HEK293 (cell line): ENCODE measurements around the gene RSRC1.
A peak's percentile ranks its signal among the peaks of the same experiment; 100 is the strongest.

ENCODE experiments used
- BCL11B ChIP-seq: fragments of 450-650 bp; formaldehyde crosslinking; IDR thresholded peaks from 2 replicates; pipeline ENCODE4 v1.5.1; 2016; ENCODE audit warnings: low read depth, missing biosample characterization, missing genetic modification characterization
- BCL6B ChIP-seq: fragments of 450-650 bp; formaldehyde crosslinking; IDR thresholded peaks from 2 replicates; pipeline ENCODE4 v1.5.1; 2017; ENCODE audit warnings: missing biosample characterization, missing genetic modification characterization
- HOXA7 ChIP-seq: sonication (generic); formaldehyde crosslinking; IDR thresholded peaks from 2 replicates; pipeline ENCODE4 v1.8.1; 2022; ENCODE audit warnings: missing genetic modification reagents, borderline replicate concordance
- MYNN ChIP-seq: fragments of 450-650 bp; formaldehyde crosslinking; IDR thresholded peaks from 2 replicates; pipeline ENCODE4 v1.5.1; 2016; ENCODE audit warnings: missing biosample characterization, missing genetic modification characterization, borderline replicate concordance
- MZF1 ChIP-seq: fragments of 450-650 bp; formaldehyde crosslinking; IDR thresholded peaks from 2 replicates; pipeline ENCODE4 v1.5.1; 2017; ENCODE audit warnings: missing biosample characterization, missing genetic modification characterization, borderline replicate concordance
- PRDM4 ChIP-seq: fragments of 450-650 bp; formaldehyde crosslinking; IDR thresholded peaks from 2 replicates; pipeline ENCODE4 v1.5.1; 2017; ENCODE audit warnings: missing biosample characterization, missing genetic modification characterization
- RBAK ChIP-seq: fragments of 450-650 bp; formaldehyde crosslinking; IDR thresholded peaks from 2 replicates; pipeline ENCODE4 v1.5.1; 2016; ENCODE audit warnings: missing biosample characterization, missing genetic modification characterization
- SP7 ChIP-seq: fragments of 450-650 bp; formaldehyde crosslinking; IDR thresholded peaks from 2 replicates; pipeline ENCODE4 v1.5.1; 2016; ENCODE audit warnings: missing biosample characterization, missing genetic modification characterization
- WT1 ChIP-seq: fragments of 450-650 bp; formaldehyde crosslinking; IDR thresholded peaks from 2 replicates; pipeline ENCODE4 v1.5.1; 2016; ENCODE audit warnings: missing biosample characterization, missing genetic modification characterization
- YY1 ChIP-seq: fragments of 450-650 bp; formaldehyde crosslinking; IDR thresholded peaks from 2 replicates; pipeline ENCODE4 v1.5.1; 2018; ENCODE audit warnings: missing biosample characterization, missing genetic modification characterization
- ZBTB8A ChIP-seq: fragments of 450-650 bp; formaldehyde crosslinking; IDR thresholded peaks from 2 replicates; pipeline ENCODE4 v1.5.1; 2016; ENCODE audit warnings: missing biosample characterization, missing genetic modification characterization
- ZFP69B ChIP-seq: fragments of 450-650 bp; formaldehyde crosslinking; IDR thresholded peaks from 2 replicates; pipeline ENCODE4 v1.5.1; 2016; ENCODE audit warnings: missing biosample characterization, missing genetic modification characterization
- ZNF10 ChIP-seq: fragments of 450-650 bp; formaldehyde crosslinking; IDR thresholded peaks from 2 replicates; pipeline ENCODE4 v1.5.1; 2017; ENCODE audit warnings: missing biosample characterization, missing genetic modification characterization
- ZNF221 ChIP-seq: fragments of 450-650 bp; formaldehyde crosslinking; IDR thresholded peaks from 2 replicates; pipeline ENCODE4 v1.5.1; 2017; ENCODE audit warnings: missing biosample characterization, missing genetic modification characterization, borderline replicate concordance
- ZNF266 ChIP-seq: fragments of 450-650 bp; formaldehyde crosslinking; IDR thresholded peaks from 2 replicates; pipeline ENCODE4 v1.5.1; 2016; ENCODE audit warnings: missing biosample characterization, missing genetic modification characterization, low read depth
- ZNF311 ChIP-seq: fragments of 450-650 bp; formaldehyde crosslinking; IDR thresholded peaks from 2 replicates; pipeline ENCODE4 v1.5.1; 2017; ENCODE audit warnings: missing biosample characterization, missing genetic modification characterization, borderline replicate concordance
- ZNF362 ChIP-seq: fragments of 450-650 bp; formaldehyde crosslinking; IDR thresholded peaks from 2 replicates; pipeline ENCODE4 v1.5.1; 2016; ENCODE audit warnings: missing biosample characterization, missing genetic modification characterization
- ZNF423 ChIP-seq: fragments of 450-650 bp; formaldehyde crosslinking; IDR thresholded peaks from 2 replicates; pipeline ENCODE4 v1.5.1; 2016; ENCODE audit warnings: missing biosample characterization, missing genetic modification characterization
- ZNF514 ChIP-seq: fragments of 450-650 bp; formaldehyde crosslinking; IDR thresholded peaks from 2 replicates; pipeline ENCODE4 v1.5.1; 2016; ENCODE audit warnings: missing biosample characterization, missing genetic modification characterization
- ZNF549 ChIP-seq: fragments of 450-650 bp; IDR thresholded peaks from 2 replicates; pipeline ENCODE4 v1.5.1; 2018; ENCODE audit warnings: missing biosample characterization, missing genetic modification characterization, mild to moderate bottlenecking, inconsistent platforms, moderate library complexity
- ZNF664 ChIP-seq: fragments of 450-650 bp; formaldehyde crosslinking; IDR thresholded peaks from 2 replicates; pipeline ENCODE4 v1.5.1; 2016; ENCODE audit warnings: missing biosample characterization, missing genetic modification characterization
- ZNF747 ChIP-seq: fragments of 450-650 bp; formaldehyde crosslinking; IDR thresholded peaks from 2 replicates; pipeline ENCODE4 v1.5.1; 2016; ENCODE audit warnings: missing biosample characterization, missing genetic modification characterization
- TF ChIP-seq, protein P1 (sequence below): fragments of 450-650 bp; formaldehyde crosslinking; IDR thresholded peaks from 2 replicates; pipeline ENCODE4 v1.5.1; 2016; ENCODE audit warnings: missing biosample characterization, missing genetic modification characterization, borderline replicate concordance
- TF ChIP-seq, protein P2 (sequence below): fragments of 450-650 bp; formaldehyde crosslinking; IDR thresholded peaks from 2 replicates; pipeline ENCODE4 v1.5.1; 2017; ENCODE audit warnings: missing biosample characterization, missing genetic modification characterization

RSRC1 gene

GRCh38 chr3:158109804-158110657 is at the start of gene RSRC1 (continued):
- no peak for TF ChIP-seq PRDM4 (tag by site-specific recombination)
- TF ChIP-seq ZNF664 (tag by site-specific recombination), result peak; percentile 26; the same call in 1 of the 2 replicates
- no peak for TF ChIP-seq ZNF311 (tag by site-specific recombination)
- no peak for TF ChIP-seq MYNN
- TF ChIP-seq ZNF747 (tag by site-specific recombination), result no peak
- TF ChIP-seq, protein P1, sequence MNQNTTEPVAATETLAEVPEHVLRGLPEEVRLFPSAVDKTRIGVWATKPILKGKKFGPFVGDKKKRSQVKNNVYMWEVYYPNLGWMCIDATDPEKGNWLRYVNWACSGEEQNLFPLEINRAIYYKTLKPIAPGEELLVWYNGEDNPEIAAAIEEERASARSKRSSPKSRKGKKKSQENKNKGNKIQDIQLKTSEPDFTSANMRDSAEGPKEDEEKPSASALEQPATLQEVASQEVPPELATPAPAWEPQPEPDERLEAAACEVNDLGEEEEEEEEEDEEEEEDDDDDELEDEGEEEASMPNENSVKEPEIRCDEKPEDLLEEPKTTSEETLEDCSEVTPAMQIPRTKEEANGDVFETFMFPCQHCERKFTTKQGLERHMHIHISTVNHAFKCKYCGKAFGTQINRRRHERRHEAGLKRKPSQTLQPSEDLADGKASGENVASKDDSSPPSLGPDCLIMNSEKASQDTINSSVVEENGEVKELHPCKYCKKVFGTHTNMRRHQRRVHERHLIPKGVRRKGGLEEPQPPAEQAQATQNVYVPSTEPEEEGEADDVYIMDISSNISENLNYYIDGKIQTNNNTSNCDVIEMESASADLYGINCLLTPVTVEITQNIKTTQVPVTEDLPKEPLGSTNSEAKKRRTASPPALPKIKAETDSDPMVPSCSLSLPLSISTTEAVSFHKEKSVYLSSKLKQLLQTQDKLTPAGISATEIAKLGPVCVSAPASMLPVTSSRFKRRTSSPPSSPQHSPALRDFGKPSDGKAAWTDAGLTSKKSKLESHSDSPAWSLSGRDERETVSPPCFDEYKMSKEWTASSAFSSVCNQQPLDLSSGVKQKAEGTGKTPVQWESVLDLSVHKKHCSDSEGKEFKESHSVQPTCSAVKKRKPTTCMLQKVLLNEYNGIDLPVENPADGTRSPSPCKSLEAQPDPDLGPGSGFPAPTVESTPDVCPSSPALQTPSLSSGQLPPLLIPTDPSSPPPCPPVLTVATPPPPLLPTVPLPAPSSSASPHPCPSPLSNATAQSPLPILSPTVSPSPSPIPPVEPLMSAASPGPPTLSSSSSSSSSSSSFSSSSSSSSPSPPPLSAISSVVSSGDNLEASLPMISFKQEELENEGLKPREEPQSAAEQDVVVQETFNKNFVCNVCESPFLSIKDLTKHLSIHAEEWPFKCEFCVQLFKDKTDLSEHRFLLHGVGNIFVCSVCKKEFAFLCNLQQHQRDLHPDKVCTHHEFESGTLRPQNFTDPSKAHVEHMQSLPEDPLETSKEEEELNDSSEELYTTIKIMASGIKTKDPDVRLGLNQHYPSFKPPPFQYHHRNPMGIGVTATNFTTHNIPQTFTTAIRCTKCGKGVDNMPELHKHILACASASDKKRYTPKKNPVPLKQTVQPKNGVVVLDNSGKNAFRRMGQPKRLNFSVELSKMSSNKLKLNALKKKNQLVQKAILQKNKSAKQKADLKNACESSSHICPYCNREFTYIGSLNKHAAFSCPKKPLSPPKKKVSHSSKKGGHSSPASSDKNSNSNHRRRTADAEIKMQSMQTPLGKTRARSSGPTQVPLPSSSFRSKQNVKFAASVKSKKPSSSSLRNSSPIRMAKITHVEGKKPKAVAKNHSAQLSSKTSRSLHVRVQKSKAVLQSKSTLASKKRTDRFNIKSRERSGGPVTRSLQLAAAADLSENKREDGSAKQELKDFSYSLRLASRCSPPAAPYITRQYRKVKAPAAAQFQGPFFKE (tag by site-specific recombination), result no peak
- TF ChIP-seq ZNF10 (tag by site-specific recombination), result 0 out of 2 replicates have a peak, but pooled peaks have one; percentile 37
- no peak for TF ChIP-seq MZF1 (tag by site-specific recombination)
- TF ChIP-seq, protein P2, sequence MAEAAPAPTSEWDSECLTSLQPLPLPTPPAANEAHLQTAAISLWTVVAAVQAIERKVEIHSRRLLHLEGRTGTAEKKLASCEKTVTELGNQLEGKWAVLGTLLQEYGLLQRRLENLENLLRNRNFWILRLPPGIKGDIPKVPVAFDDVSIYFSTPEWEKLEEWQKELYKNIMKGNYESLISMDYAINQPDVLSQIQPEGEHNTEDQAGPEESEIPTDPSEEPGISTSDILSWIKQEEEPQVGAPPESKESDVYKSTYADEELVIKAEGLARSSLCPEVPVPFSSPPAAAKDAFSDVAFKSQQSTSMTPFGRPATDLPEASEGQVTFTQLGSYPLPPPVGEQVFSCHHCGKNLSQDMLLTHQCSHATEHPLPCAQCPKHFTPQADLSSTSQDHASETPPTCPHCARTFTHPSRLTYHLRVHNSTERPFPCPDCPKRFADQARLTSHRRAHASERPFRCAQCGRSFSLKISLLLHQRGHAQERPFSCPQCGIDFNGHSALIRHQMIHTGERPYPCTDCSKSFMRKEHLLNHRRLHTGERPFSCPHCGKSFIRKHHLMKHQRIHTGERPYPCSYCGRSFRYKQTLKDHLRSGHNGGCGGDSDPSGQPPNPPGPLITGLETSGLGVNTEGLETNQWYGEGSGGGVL, result no peak
- TF ChIP-seq ZNF423 (tag by site-specific recombination), result no peak
- no peak; the same call in 1 of the 2 replicates for TF ChIP-seq ZBTB8A (tag by site-specific recombination)
- no peak for TF ChIP-seq ZNF549 (tag by site-specific recombination)
- TF ChIP-seq ZNF514 (tag by site-specific recombination), result no peak
- no peak for TF ChIP-seq ZNF266 (tag by site-specific recombination)
- no peak for TF ChIP-seq ZNF362 (tag by site-specific recombination)
- peak; percentile 56; the same call in 1 of the 2 replicates for TF ChIP-seq BCL11B (tag by site-specific recombination)
- peak; percentile 76 for TF ChIP-seq SP7 (tag by site-specific recombination)
- TF ChIP-seq ZNF221 (tag by site-specific recombination), result no peak
- no peak for TF ChIP-seq ZFP69B
- TF ChIP-seq HOXA7, result no peak
- TF ChIP-seq RBAK (tag by site-specific recombination), result no peak
- TF ChIP-seq YY1 (tag by site-specific recombination), result no peak
- peak; percentile 30; the same call in 1 of the 2 replicates for TF ChIP-seq WT1 (tag by site-specific recombination)
- no peak for TF ChIP-seq BCL6B (tag by site-specific recombination)
